HCT116 (cell line): Measurements from ENCODE around the gene KLK11. TPM values are rescaled to one million over a fixed set of nuclear protein-coding genes. Genes with fewer than 3 reads are reported as not detected.
A peak's percentile ranks its signal among the peaks of the same experiment; 100 is the strongest.

ENCODE experiments used
- ATAC-seq: fragments of 200-7000 bp; cut with Tn5 transposase; 2 replicates; pipeline ENCODE4 v1.9.1; 2020; ENCODE audit warnings: mild to moderate bottlenecking, moderate library complexity
- BruUV-seq: library from RNA; stranded (reverse); fragments of 400-500 nt; replicated peaks from 2 replicates; lab custom pipeline; 2021; lab: Mats Ljungman, UMichigan
- CTCF ChIA-PET: fragments of 300-600 bp; sonication (Branson Sonifier 250); formaldehyde crosslinking; loops from one replicate; lab custom pipeline; 2021; ENCODE audit warnings: antibody characterized with exemption; lab: Charles Lee
- POLR2A ChIA-PET: fragments of 300-600, 350-600 bp; sonication (Branson Sonifier 250); formaldehyde crosslinking; loops from one replicate; lab custom pipeline; 2021; ENCODE audit warnings: antibody characterized with exemption; lab: Charles Lee
- RAD21 ChIA-PET, 2 experiments: fragments of 300-600 bp; sonication (Branson Sonifier 250); formaldehyde crosslinking; loops; one replicate each; lab custom pipeline; 2023; ENCODE audit warnings: low total read pairs in 2 of 2; ENCODE audit not compliant: uncharacterized antibody in 2 of 2, unreplicated experiment in 2 of 2, low non-redundant PET in 1 of 2; lab: Charles Lee
- DNase-seq: peaks from one replicate; pipeline ENCODE4 v3.0.0-alpha.2; 2010; ENCODE audit warnings: low read depth, low spot score
- H2AFZ ChIP-seq: fragments of 200-600 bp; shearing (Covaris generic), sonication (generic); 2 replicates; pipeline ENCODE4 v1.6.1; 2017; ENCODE audit warnings: low read depth, mixed run types, mixed read lengths, antibody characterized with exemption, low read length; ENCODE audit not compliant: poor library complexity, severe bottlenecking
- H3K27ac ChIP-seq: 2 replicates; pipeline ENCODE4 v1.5.1; 2012; ENCODE audit warnings: low read depth, low read length
- H3K27me3 ChIP-seq: fragments of 200-600 bp; sonication (generic); 2 replicates; pipeline ENCODE4 v1.6.1; 2016; ENCODE audit warnings: mixed run types, low read length, mixed read lengths; ENCODE audit not compliant: insufficient read depth
- H3K36me3 ChIP-seq, 2 experiments: fragments of 200-500 bp in 1 of 2; fragments of 200-600 bp in 1 of 2; sonication (Bioruptor generic) in 1 of 2; sonication (generic) in 1 of 2; 2 replicates each; pipeline versions ENCODE4 v1.5.1 to v1.6.1; 2014 to 2016; ENCODE audit warnings: low read length in 2 of 2, inconsistent platforms in 1 of 2, mixed read lengths in 1 of 2, mixed run types in 1 of 2; ENCODE audit not compliant: insufficient read depth in 2 of 2, control insufficient read depth in 1 of 2
- H3K4me1 ChIP-seq, 2 experiments: fragments of 200-600 bp in 1 of 2; sonication (generic) in 1 of 2; 2 replicates each; pipeline versions ENCODE4 v1.5.1 to v1.6.1; 2012 to 2017; ENCODE audit warnings: low read length in 2 of 2, inconsistent platforms in 1 of 2, mild to moderate bottlenecking in 1 of 2, mixed read lengths in 1 of 2, mixed run types in 1 of 2, moderate library complexity in 1 of 2; ENCODE audit not compliant: insufficient read depth in 2 of 2, control insufficient read depth in 1 of 2
- H3K4me2 ChIP-seq: fragments of 200-600 bp; sonication (generic); 2 replicates; pipeline ENCODE4 v1.6.1; 2017; ENCODE audit warnings: mixed run types, low read length, mixed read lengths
- H3K4me3 ChIP-seq, 2 experiments: fragments of 200-600 bp in 1 of 2; sonication (generic) in 1 of 2; replicated peaks in 1 of 2; 2 replicates each; pipeline ENCODE4 v1.5.1; 2011 to 2016; ENCODE audit warnings: low read length in 2 of 2, control low read depth in 1 of 2, low read depth in 1 of 2, mild to moderate bottlenecking in 1 of 2, mixed read lengths in 1 of 2, mixed run types in 1 of 2
- H3K79me2 ChIP-seq: fragments of 200-600 bp; sonication (generic); 2 replicates; pipeline ENCODE4 v1.6.1; 2017; ENCODE audit warnings: mild to moderate bottlenecking, mixed run types, low read length, moderate library complexity, mixed read lengths; ENCODE audit not compliant: insufficient read depth
- H3K9ac ChIP-seq: fragments of 200-600 bp; sonication (generic); 2 replicates; pipeline ENCODE4 v1.6.1; 2016; ENCODE audit warnings: low read length, mixed read lengths
- H3K9me2 ChIP-seq: fragments of 200-600 bp; sonication (generic), shearing (Covaris generic); 2 replicates; pipeline ENCODE4 v1.6.1; 2017; ENCODE audit warnings: mixed run types, mild to moderate bottlenecking, moderate library complexity; ENCODE audit not compliant: insufficient read depth
- H3K9me3 ChIP-seq, 2 experiments: fragments of 200-500 bp in 1 of 2; fragments of 200-600 bp in 1 of 2; sonication (Bioruptor generic) in 1 of 2; sonication (generic) in 1 of 2; 2 replicates each; pipeline ENCODE4 v1.6.1; 2014 to 2017; ENCODE audit warnings: low read length in 2 of 2, mixed read lengths in 2 of 2, inconsistent platforms in 1 of 2, low read depth in 1 of 2, mild to moderate bottlenecking in 1 of 2, mixed run types in 1 of 2, moderate library complexity in 1 of 2; ENCODE audit not compliant: control insufficient read depth in 1 of 2, insufficient read depth in 1 of 2
- H4K20me1 ChIP-seq: fragments of 200-600 bp; sonication (generic), shearing (Covaris generic); 2 replicates; pipeline ENCODE4 v1.6.1; 2017; ENCODE audit warnings: mixed run types, mild to moderate bottlenecking, moderate library complexity; ENCODE audit not compliant: insufficient read depth
- CBX3 ChIP-seq: IDR thresholded peaks from 2 replicates; pipeline ENCODE4 v1.6.1; 2012; ENCODE audit warnings: low read depth
- EZH2phosphoT487 ChIP-seq: fragments of 200-600 bp; IDR thresholded peaks from 2 replicates; pipeline ENCODE4 v1.6.1; 2018; ENCODE audit warnings: antibody characterized with exemption, borderline replicate concordance
- FOSL1 ChIP-seq: IDR thresholded peaks from 2 replicates; pipeline ENCODE4 v1.6.1; 2012; ENCODE audit warnings: low read depth
- JUND ChIP-seq: IDR thresholded peaks from 2 replicates; pipeline ENCODE4 v1.6.1; 2012
- POLR2A ChIP-seq: IDR thresholded peaks from 2 replicates; pipeline ENCODE4 v1.7.0; 2011; ENCODE audit warnings: borderline replicate concordance; ENCODE audit not compliant: insufficient read depth, insufficient read length; ENCODE audit errors: extremely low read depth
- POLR2AphosphoS5 ChIP-seq: IDR thresholded peaks from 2 replicates; pipeline ENCODE4 v1.6.1; 2011; ENCODE audit warnings: mild to moderate bottlenecking, low read depth, low read length, moderate library complexity
- SP1 ChIP-seq: IDR thresholded peaks from 2 replicates; pipeline ENCODE4 v1.6.1; 2012; ENCODE audit warnings: low read depth
- TCF7L2 ChIP-seq: IDR thresholded peaks from 2 replicates; pipeline ENCODE4 v1.7.0; 2011; ENCODE audit warnings: borderline replicate concordance, inconsistent platforms; ENCODE audit not compliant: insufficient read depth, insufficient read length; ENCODE audit errors: extremely low read depth
- YY1 ChIP-seq: IDR thresholded peaks from 2 replicates; pipeline ENCODE4 v1.6.1; 2011; ENCODE audit warnings: low read length, low read depth, moderate library complexity, mild to moderate bottlenecking; ENCODE audit not compliant: insufficient replicate concordance; ENCODE audit errors: extremely low read depth
- intact Hi-C: fragments of 100-400 bp; cut with micrococcal nuclease; formaldehyde crosslinking; loops from 2 replicates; pipeline ENCODE4 v1.10.0; 2022
- total RNA-seq: library from RNA; stranded (reverse); gene quantifications from one replicate; pipeline ENCODE4 v1.2.1, GENCODE V29; 2021; ENCODE audit not compliant: unreplicated experiment
- TF ChIP-seq, protein P1 (sequence below): IDR thresholded peaks from 2 replicates; pipeline ENCODE4 v1.6.1; 2012; ENCODE audit warnings: low read depth
- TF ChIP-seq, protein P2 (sequence below): IDR thresholded peaks from 2 replicates; pipeline ENCODE4 v1.6.1; 2012

The KLK11 gene
- total RNA-seq, 1 experiment from 2014 or later = not detected

DNA sequence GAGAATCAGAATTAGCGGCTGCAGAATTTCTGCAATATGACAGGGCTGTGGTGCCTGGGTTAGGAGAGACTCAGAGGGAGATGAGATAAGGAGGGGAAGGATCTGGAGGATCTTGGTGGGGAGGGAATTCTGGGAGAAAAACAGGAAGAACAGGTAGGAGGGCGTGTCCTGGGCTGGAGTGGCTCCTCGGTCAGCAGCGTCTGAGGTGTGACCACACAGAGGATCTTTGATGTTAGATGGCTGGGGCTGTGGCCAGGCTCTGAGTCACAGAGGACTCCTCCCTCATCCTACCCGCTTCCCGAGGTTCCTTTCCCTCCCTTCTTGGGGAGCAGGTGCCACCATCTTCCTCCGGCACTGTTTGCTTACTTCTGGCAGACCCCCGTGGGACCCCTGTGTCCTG, 50.6 kb downstream of the KLK11 start:
- DNase-seq (peak; percentile 94), ATAC-seq (peak; percentile 96)
- H3K9me2 ChIP-seq = no peaks in the 10 kb centered on the region
- intact Hi-C loops = no loop called here
- H3K36me3 ChIP-seq = no peaks in the 10 kb centered on the region
- no TSS peak for BruUV-seq
- peak overlapping the region; percentile 63 for H3K4me2 ChIP-seq
- no peaks in the 10 kb centered on the region for H3K79me2 ChIP-seq
- H2AFZ ChIP-seq = no peak overlapping the region
- CTCF ChIA-PET = no interaction called here
- H3K27ac ChIP-seq = peak overlapping the region; percentile 53
- TF ChIP-seq, protein P1, sequence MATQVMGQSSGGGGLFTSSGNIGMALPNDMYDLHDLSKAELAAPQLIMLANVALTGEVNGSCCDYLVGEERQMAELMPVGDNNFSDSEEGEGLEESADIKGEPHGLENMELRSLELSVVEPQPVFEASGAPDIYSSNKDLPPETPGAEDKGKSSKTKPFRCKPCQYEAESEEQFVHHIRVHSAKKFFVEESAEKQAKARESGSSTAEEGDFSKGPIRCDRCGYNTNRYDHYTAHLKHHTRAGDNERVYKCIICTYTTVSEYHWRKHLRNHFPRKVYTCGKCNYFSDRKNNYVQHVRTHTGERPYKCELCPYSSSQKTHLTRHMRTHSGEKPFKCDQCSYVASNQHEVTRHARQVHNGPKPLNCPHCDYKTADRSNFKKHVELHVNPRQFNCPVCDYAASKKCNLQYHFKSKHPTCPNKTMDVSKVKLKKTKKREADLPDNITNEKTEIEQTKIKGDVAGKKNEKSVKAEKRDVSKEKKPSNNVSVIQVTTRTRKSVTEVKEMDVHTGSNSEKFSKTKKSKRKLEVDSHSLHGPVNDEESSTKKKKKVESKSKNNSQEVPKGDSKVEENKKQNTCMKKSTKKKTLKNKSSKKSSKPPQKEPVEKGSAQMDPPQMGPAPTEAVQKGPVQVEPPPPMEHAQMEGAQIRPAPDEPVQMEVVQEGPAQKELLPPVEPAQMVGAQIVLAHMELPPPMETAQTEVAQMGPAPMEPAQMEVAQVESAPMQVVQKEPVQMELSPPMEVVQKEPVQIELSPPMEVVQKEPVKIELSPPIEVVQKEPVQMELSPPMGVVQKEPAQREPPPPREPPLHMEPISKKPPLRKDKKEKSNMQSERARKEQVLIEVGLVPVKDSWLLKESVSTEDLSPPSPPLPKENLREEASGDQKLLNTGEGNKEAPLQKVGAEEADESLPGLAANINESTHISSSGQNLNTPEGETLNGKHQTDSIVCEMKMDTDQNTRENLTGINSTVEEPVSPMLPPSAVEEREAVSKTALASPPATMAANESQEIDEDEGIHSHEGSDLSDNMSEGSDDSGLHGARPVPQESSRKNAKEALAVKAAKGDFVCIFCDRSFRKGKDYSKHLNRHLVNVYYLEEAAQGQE = no peak
- TF ChIP-seq, protein P2, sequence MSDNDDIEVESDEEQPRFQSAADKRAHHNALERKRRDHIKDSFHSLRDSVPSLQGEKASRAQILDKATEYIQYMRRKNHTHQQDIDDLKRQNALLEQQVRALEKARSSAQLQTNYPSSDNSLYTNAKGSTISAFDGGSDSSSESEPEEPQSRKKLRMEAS = peak; percentile 84
- TF ChIP-seq YY1 = peak; percentile 28
- TF ChIP-seq EZH2phosphoT487 = no peak
- peak; percentile 59 for TF ChIP-seq FOSL1
- no peak for TF ChIP-seq POLR2A
- peak; percentile 91 for TF ChIP-seq SP1
- peak; percentile 90 for TF ChIP-seq POLR2AphosphoS5
- peak; percentile 96; the same call in 1 of the 2 replicates for TF ChIP-seq CBX3
- peak; percentile 90 for TF ChIP-seq TCF7L2
- TF ChIP-seq JUND = peak; percentile 78
- H3K4me3 ChIP-seq = peak overlapping the region in 1 of 2 experiments; percentile 12; a peak in 3 of 4 replicates
- no peaks in the 10 kb centered on the region for H3K27me3 ChIP-seq
- POLR2A ChIA-PET = no interaction called here
- RAD21 ChIA-PET = no interaction called here
- peaks cover 36 to 82% of the 10 kb centered on the region in 2 experiments for H3K4me1 ChIP-seq
- H3K9me3 ChIP-seq = no peaks in the 10 kb centered on the region
- no peaks in the 10 kb centered on the region for H4K20me1 ChIP-seq
- H3K9ac ChIP-seq = peak overlapping the region; percentile 37; the same call in 1 of the 2 replicates
